KMS-11 (cell line): ENCODE measurements around the gene EPHA8.

Source experiments
- H2AFZ ChIP-seq: fragments of 200-600 bp; sonication (generic); 2 replicates; pipeline ENCODE4 v1.6.1; 2016; ENCODE audit warnings: antibody characterized with exemption, mixed run types, low read depth
- H3K27ac ChIP-seq: fragments of 200-600 bp; sonication (generic); 2 replicates; pipeline ENCODE4 v1.6.1; 2016; ENCODE audit warnings: mild to moderate bottlenecking, mixed run types
- H3K27me3 ChIP-seq: fragments of 200-600 bp; sonication (generic); 2 replicates; pipeline ENCODE4 v1.6.1; 2017; ENCODE audit warnings: mild to moderate bottlenecking, low read depth, mixed run types, moderate library complexity; ENCODE audit not compliant: insufficient read depth
- H3K36me3 ChIP-seq: fragments of 200-600 bp; sonication (generic); 2 replicates; pipeline ENCODE4 v1.6.1; 2017; ENCODE audit warnings: mild to moderate bottlenecking, mixed run types; ENCODE audit not compliant: insufficient read depth
- H3K4me1 ChIP-seq: fragments of 200-600 bp; sonication (generic); 2 replicates; pipeline ENCODE4 v1.6.1; 2016; ENCODE audit warnings: mild to moderate bottlenecking, low read depth, mixed run types; ENCODE audit not compliant: poor library complexity, severe bottlenecking
- H3K4me2 ChIP-seq: fragments of 200-600 bp; sonication (generic); 2 replicates; pipeline ENCODE4 v1.7.0; 2016; ENCODE audit warnings: mild to moderate bottlenecking, mixed run types
- H3K4me3 ChIP-seq: fragments of 200-600 bp; sonication (generic); IDR thresholded peaks from 2 replicates; pipeline ENCODE4 v1.6.1; 2017; ENCODE audit warnings: low read depth, low read length, mixed read lengths; ENCODE audit not compliant: insufficient read depth
- H3K79me2 ChIP-seq: fragments of 200-600 bp; sonication (generic); 2 replicates; pipeline ENCODE4 v1.6.1; 2016; ENCODE audit warnings: low read depth, mixed run types; ENCODE audit not compliant: insufficient read depth
- H3K9ac ChIP-seq: fragments of 200-600 bp; sonication (generic); 2 replicates; pipeline ENCODE4 v1.6.1; 2016; ENCODE audit warnings: mild to moderate bottlenecking, mixed run types
- H4K20me1 ChIP-seq: fragments of 200-600 bp; sonication (generic); 2 replicates; pipeline ENCODE4 v1.6.1; 2016; ENCODE audit warnings: mild to moderate bottlenecking, mixed run types; ENCODE audit not compliant: insufficient read depth
- CTCF ChIP-seq: fragments of 200-600 bp; sonication (generic); conservative IDR thresholded peaks from 2 replicates; pipeline ENCODE4 v1.6.1; 2017; ENCODE audit warnings: low read depth, mild to moderate bottlenecking, antibody characterized with exemption, low read length, moderate library complexity, mixed read lengths

The EPHA8 gene

GRCh38 chr1:22608361-22608760, 45.1 kb downstream of the EPHA8 start:
- Histone ChIP-seq H3K27ac (no peak overlapping the region), H4K20me1 (no peaks in the 10 kb centered on the region), H2AFZ (no peak overlapping the region), H3K4me1 (no peaks in the 10 kb centered on the region), H3K36me3 (no peaks in the 10 kb centered on the region), H3K9ac (no peak overlapping the region), H3K4me2 (no peak overlapping the region), H3K4me3 (no peak overlapping the region), H3K27me3 (peaks cover 62% of the 10 kb centered on the region), H3K79me2 (no peaks in the 10 kb centered on the region)
- no peak for TF ChIP-seq CTCF

GRCh38 chr1:22609291-22609690, 46.0 kb downstream of the EPHA8 start:
- no peak for TF ChIP-seq CTCF
- Histone ChIP-seq H3K27ac (no peak overlapping the region), H3K36me3 (no peaks in the 10 kb centered on the region), H4K20me1 (no peaks in the 10 kb centered on the region), H3K4me3 (no peak overlapping the region), H3K79me2 (no peaks in the 10 kb centered on the region), H3K4me1 (no peaks in the 10 kb centered on the region), H3K4me2 (no peak overlapping the region), H3K9ac (no peak overlapping the region), H2AFZ (no peak overlapping the region), H3K27me3 (peaks cover 62% of the 10 kb centered on the region)

- Histone ChIP-seq H3K27ac (no peak overlapping the region), H3K4me3 (no peak overlapping the region), H3K79me2 (no peaks in the 10 kb centered on the region), H3K27me3 (peaks cover 62% of the 10 kb centered on the region), H3K4me1 (no peaks in the 10 kb centered on the region), H3K4me2 (no peak overlapping the region), H3K9ac (no peak overlapping the region), H4K20me1 (no peaks in the 10 kb centered on the region), H2AFZ (no peak overlapping the region), H3K36me3 (no peaks in the 10 kb centered on the region)
- no peak for TF ChIP-seq CTCF
Observed at GRCh38 chr1:22611530-22611947, 48.2 kb downstream of the EPHA8 start.

GRCh38 chr1:22612671-22613571, 49.6 kb downstream of the EPHA8 start:
- Histone ChIP-seq H2AFZ (no peak overlapping the region), H3K36me3 (no peaks in the 10 kb centered on the region), H3K9ac (no peak overlapping the region), H3K27ac (no peak overlapping the region), H3K27me3 (peaks cover 60% of the 10 kb centered on the region; the same call in 1 of the 2 replicates), H3K79me2 (no peaks in the 10 kb centered on the region), H3K4me3 (no peak overlapping the region), H3K4me1 (no peaks in the 10 kb centered on the region), H4K20me1 (no peaks in the 10 kb centered on the region), H3K4me2 (no peak overlapping the region)
- no peak for TF ChIP-seq CTCF
